CD14-positive monocyte (primary cell): Measurements from ENCODE around the gene GPR156. TPM values are rescaled to one million over a fixed set of nuclear protein-coding genes. Genes with fewer than 3 reads are reported as not detected.

ENCODE experiments used
- DNase-seq, 3 donors: peaks; one replicate each; pipeline ENCODE4 v3.0.0-alpha.2; 2011 to 2022
- H2AFZ ChIP-seq: 2 replicates; pipeline ENCODE4 v1.6.0; 2012; ENCODE audit warnings: mild to moderate bottlenecking, low read depth, low read length, inconsistent platforms; ENCODE audit not compliant: insufficient read depth, poor library complexity, severe bottlenecking
- H3K27ac ChIP-seq, 2 donors: 1 replicate in 1 of 2; 2 replicates in 1 of 2; pipeline ENCODE4 v1.5.1; 2012 to 2013; ENCODE audit warnings: low read length in 2 of 2, control low read depth in 1 of 2, inconsistent platforms in 1 of 2, low read depth in 1 of 2, mild to moderate bottlenecking in 1 of 2
- H3K27me3 ChIP-seq, 2 donors: one replicate each; pipeline versions ENCODE4 v1.6.0 to v1.6.1; 2011 to 2013; ENCODE audit warnings: low read length in 2 of 2; ENCODE audit not compliant: control insufficient read depth in 2 of 2, insufficient read depth in 2 of 2
- H3K36me3 ChIP-seq, 2 donors: replicated peaks in 1 of 2; 1 replicate in 1 of 2; 2 replicates in 1 of 2; pipeline versions ENCODE4 v1.5.1 to v1.6.1; 2012 to 2013; ENCODE audit warnings: low read length in 2 of 2, control low read depth in 1 of 2, inconsistent platforms in 1 of 2, mild to moderate bottlenecking in 1 of 2; ENCODE audit not compliant: insufficient read depth in 2 of 2, control insufficient read depth in 1 of 2
- H3K4me1 ChIP-seq, 2 donors: 1 replicate in 1 of 2; 2 replicates in 1 of 2; pipeline versions ENCODE4 v1.5.1 to v1.6.1; 2012 to 2013; ENCODE audit warnings: low read length in 2 of 2, control low read depth in 1 of 2, inconsistent platforms in 1 of 2, mild to moderate bottlenecking in 1 of 2, moderate library complexity in 1 of 2; ENCODE audit not compliant: insufficient read depth in 2 of 2, control insufficient read depth in 1 of 2
- H3K4me2 ChIP-seq: replicated peaks from 2 replicates; pipeline ENCODE3; 2012; ENCODE audit warnings: low read length, moderate library complexity, mild to moderate bottlenecking; ENCODE audit not compliant: poor library complexity, severe bottlenecking; ENCODE audit errors: extremely low read depth
- H3K4me3 ChIP-seq, 3 experiments: fragments of 200-600 bp in 1 of 3; sonication (generic) in 1 of 3; replicated peaks in 1 of 3; 1 replicate in 2 of 3; 2 replicates in 1 of 3; pipeline ENCODE4 v1.5.1; 2011 to 2013; ENCODE audit warnings: low read length in 3 of 3, mild to moderate bottlenecking in 3 of 3, control low read depth in 2 of 3, low read depth in 2 of 3, inconsistent platforms in 1 of 3, moderate library complexity in 1 of 3
- H3K79me2 ChIP-seq: 2 replicates; pipeline ENCODE4 v1.6.0; 2012; ENCODE audit warnings: mild to moderate bottlenecking, control low read depth, inconsistent platforms, low read length, moderate library complexity; ENCODE audit not compliant: insufficient read depth
- H3K9ac ChIP-seq: 2 replicates; pipeline ENCODE4 v1.6.0; 2017; ENCODE audit warnings: low read length, mild to moderate bottlenecking; ENCODE audit not compliant: insufficient read depth, poor library complexity, severe bottlenecking
- H3K9me3 ChIP-seq, 2 donors: replicated peaks in 1 of 2; 1 replicate in 1 of 2; 2 replicates in 1 of 2; pipeline versions ENCODE4 v1.5.1 to v1.6.1; 2012 to 2013; ENCODE audit warnings: low read length in 2 of 2, control low read depth in 1 of 2; ENCODE audit not compliant: control insufficient read depth in 1 of 2, insufficient read depth in 1 of 2
- H4K20me1 ChIP-seq: 2 replicates; pipeline ENCODE4 v1.6.0; 2012; ENCODE audit warnings: mild to moderate bottlenecking, low read length, control low read depth, moderate library complexity; ENCODE audit not compliant: insufficient read depth
- H3K27ac Mint-ChIP-seq, 7 donors: one replicate each; pipeline ENCODE4 v1.8.0; 2020; ENCODE audit warnings: mild to moderate bottlenecking in 7 of 7, mixed read lengths in 7 of 7, moderate library complexity in 6 of 7, inconsistent platforms in 2 of 7
- H3K27me3 Mint-ChIP-seq, 3 donors: one replicate each; pipeline ENCODE4 v1.8.0; 2021 to 2022; ENCODE audit warnings: low read depth in 3 of 3, mild to moderate bottlenecking in 3 of 3, mixed read lengths in 3 of 3, moderate library complexity in 3 of 3, inconsistent platforms in 1 of 3
- H3K36me3 Mint-ChIP-seq, 2 donors: one replicate each; pipeline ENCODE4 v1.8.0; 2020; ENCODE audit warnings: mixed read lengths in 2 of 2, inconsistent platforms in 1 of 2, mild to moderate bottlenecking in 1 of 2
- H3K4me1 Mint-ChIP-seq: one replicate; pipeline ENCODE4 v1.8.0; 2020; ENCODE audit warnings: mild to moderate bottlenecking, mixed read lengths
- H3K4me3 Mint-ChIP-seq, 2 donors: one replicate each; pipeline ENCODE4 v1.8.0; 2020; ENCODE audit warnings: mild to moderate bottlenecking in 2 of 2, mixed read lengths in 2 of 2, moderate library complexity in 1 of 2
- H3K9me3 Mint-ChIP-seq, 7 donors: one replicate each; pipeline ENCODE4 v1.8.0; 2020 to 2022; ENCODE audit warnings: mixed read lengths in 7 of 7, mild to moderate bottlenecking in 6 of 7, moderate library complexity in 6 of 7, inconsistent platforms in 2 of 7
- CTCF ChIP-seq: fragments of 200-600 bp; IDR thresholded peaks from one replicate; pipeline ENCODE4 v1.8.0; 2022; ENCODE audit warnings: antibody characterized with exemption, mild to moderate bottlenecking
- WGBS: methylation state at CpG from one replicate; pipeline ENCODE4 v1.1.5; 2013; ENCODE audit warnings: missing lambda C conversion rate; ENCODE audit not compliant: insufficient coverage; 5-methylcytosine and 5-hydroxymethylcytosine counted together
- intact Hi-C, 2 donors: fragments of 100-400 bp; cut with micrococcal nuclease; formaldehyde crosslinking; loops; one replicate each; pipeline versions ENCODE4 v1.15.0 to v1.15.1; 2023
- polyA plus RNA-seq, 3 donors: library from polyadenylated mRNA; depleted of rRNA in 1 of 3; unstranded in 2 of 3; stranded (reverse) in 1 of 3; fragments of 300-500 nt in 2 of 3; fragments of >200 nt in 1 of 3; fragmentation: Illumina TruSeq in 2 of 3; gene quantifications; 1 replicate in 2 of 3; 2 replicates in 1 of 3; pipeline ENCODE4 v1.2.3, GENCODE V29; 2012 to 2021

Gene GPR156
- polyA plus RNA-seq, 3 donors: not detected

- Histone ChIP-seq H3K4me3 (no peak overlapping the region), H3K27ac (no peak overlapping the region), H3K27me3 (no peaks in the 10 kb centered on the region), H3K9me3 (no peaks in the 10 kb centered on the region), H2AFZ (no peak overlapping the region), H3K4me1 (no peaks in the 10 kb centered on the region), H3K79me2 (no peaks in the 10 kb centered on the region), H3K36me3 (no peaks in the 10 kb centered on the region), H4K20me1 (no peaks in the 10 kb centered on the region), H3K4me2 (no peak overlapping the region), H3K9ac (no peak overlapping the region)
- intact Hi-C loops: no loop called here
- Mint-ChIP-seq H3K27ac (no peak overlapping the region), H3K27me3 (peaks cover 2 to 4% (median 2%) of the 10 kb centered on the region in 3 donors), H3K4me3 (no peak overlapping the region), H3K4me1 (peaks cover 2% of the 10 kb centered on the region), H3K36me3 (no peaks in the 10 kb centered on the region), H3K9me3 (peaks cover 0 to 2% (median 0%) of the 10 kb centered on the region in 7 donors)
- WGBS: 94% methylated on average over 8 of the region's 8 CpGs
- no peak for TF ChIP-seq CTCF
- no peak for DNase-seq
These were observed 113.7 kb downstream of the GPR156 start for GRCh38 chr3:120171134-120171873.

DNA sequence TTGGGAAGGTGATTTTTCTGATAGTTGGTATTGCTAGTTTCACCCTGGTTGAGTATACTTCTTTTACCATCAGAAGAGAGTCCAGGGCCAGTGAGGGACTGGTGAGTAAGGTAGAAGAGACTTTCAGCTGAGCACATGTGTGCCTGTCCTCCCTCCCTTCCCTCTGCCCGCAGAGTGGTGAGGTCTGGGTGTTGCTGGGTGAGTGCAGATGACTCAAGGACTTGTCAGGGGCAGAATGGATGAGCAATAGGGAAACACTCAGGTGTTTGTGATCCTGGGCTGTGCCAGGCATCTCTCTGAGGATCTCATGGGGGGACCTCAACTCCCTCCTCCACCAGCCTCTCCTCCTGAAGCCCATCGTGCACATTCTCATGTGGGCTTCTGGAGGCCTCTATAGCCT, 114.8 kb downstream of the GPR156 start:
- Histone ChIP-seq H3K27me3 (no peaks in the 10 kb centered on the region), H3K4me1 (no peaks in the 10 kb centered on the region), H3K27ac (no peak overlapping the region), H4K20me1 (no peaks in the 10 kb centered on the region), H3K79me2 (no peaks in the 10 kb centered on the region), H2AFZ (no peak overlapping the region), H3K4me2 (no peak overlapping the region), H3K9ac (no peak overlapping the region), H3K4me3 (no peak overlapping the region), H3K9me3 (no peaks in the 10 kb centered on the region), H3K36me3 (no peaks in the 10 kb centered on the region)
- H3K36me3 Mint-ChIP-seq: no peaks in the 10 kb centered on the region
- no peak overlapping the region for H3K4me3 Mint-ChIP-seq
- intact Hi-C loops: no loop called here
- H3K27me3 Mint-ChIP-seq: peaks cover 2 to 4% (median 2%) of the 10 kb centered on the region in 3 donors
- peaks cover 0 to 2% (median 0%) of the 10 kb centered on the region in 7 donors for H3K9me3 Mint-ChIP-seq
- no peak for DNase-seq
- no CpG with 5 or more reads among the region's 2 CpGs for WGBS
- TF ChIP-seq CTCF: no peak
- H3K4me1 Mint-ChIP-seq: peaks cover 7% of the 10 kb centered on the region
- no peak overlapping the region for H3K27ac Mint-ChIP-seq
